Mucosa of stomach (tissue), 1 donor: Measurements from ENCODE around the gene PRDX1.
"Not testable (repeated sequence)": the region's sequence is repeated elsewhere in the genome, so short reads cannot be mapped to it uniquely, and the experiment has no call there.

Experiments used
- H3K27me3 ChIP-seq: one replicate; pipeline ENCODE4 v1.7.0; 2013; ENCODE audit warnings: mild to moderate bottlenecking, low read length; ENCODE audit not compliant: control insufficient read depth, insufficient read depth
- H3K36me3 ChIP-seq: one replicate; pipeline ENCODE4 v1.7.0; 2013; ENCODE audit warnings: low read length; ENCODE audit not compliant: control insufficient read depth, insufficient read depth
- H3K4me1 ChIP-seq: one replicate; pipeline ENCODE4 v1.7.0; 2013; ENCODE audit warnings: mild to moderate bottlenecking, low read length; ENCODE audit not compliant: control insufficient read depth, insufficient read depth
- H3K4me3 ChIP-seq: one replicate; pipeline ENCODE4 v1.7.0; 2013; ENCODE audit warnings: low read length
- H3K9ac ChIP-seq: one replicate; pipeline ENCODE4 v1.7.0; 2013; ENCODE audit warnings: mild to moderate bottlenecking, low read length, moderate library complexity
- H3K9me3 ChIP-seq: one replicate; pipeline ENCODE4 v1.7.0; 2013; ENCODE audit warnings: mild to moderate bottlenecking, low read length, moderate library complexity; ENCODE audit not compliant: control insufficient read depth
- donor health status: Pancreatic carcinoma.

Gene PRDX1

GRCh38 chr1:45467353-45467752 lies 54.3 kb downstream of the PRDX1 start:
- not testable (repeated sequence) for H3K4me3 ChIP-seq, H3K9me3 ChIP-seq, H3K27me3 ChIP-seq, H3K4me1 ChIP-seq, H3K9ac ChIP-seq, H3K36me3 ChIP-seq

- H3K36me3 ChIP-seq: no peaks in the 10 kb centered on the region
- H3K27me3 ChIP-seq: no peaks in the 10 kb centered on the region
- no peak overlapping the region for H3K9ac ChIP-seq
- H3K4me1 ChIP-seq: no peaks in the 10 kb centered on the region
- H3K4me3 ChIP-seq: no peak overlapping the region
- no peaks in the 10 kb centered on the region for H3K9me3 ChIP-seq
Observed at GRCh38 chr1:45465277-45465676, 56.4 kb downstream of the PRDX1 start.
